CD4-positive, alpha-beta T cell treated with Interleukin-1 beta for 1 hour (primary cell): ENCODE results near the gene DAW1.
"Not testable (repeated sequence)": the region's sequence is repeated elsewhere in the genome, so short reads cannot be mapped to it uniquely, and the experiment has no call there.

ENCODE experiments used
- DNase-seq, 2 donors: peaks; one replicate each; pipeline ENCODE4 v3.0.0-alpha.2; 2020 to 2022

The DAW1 gene

DNA sequence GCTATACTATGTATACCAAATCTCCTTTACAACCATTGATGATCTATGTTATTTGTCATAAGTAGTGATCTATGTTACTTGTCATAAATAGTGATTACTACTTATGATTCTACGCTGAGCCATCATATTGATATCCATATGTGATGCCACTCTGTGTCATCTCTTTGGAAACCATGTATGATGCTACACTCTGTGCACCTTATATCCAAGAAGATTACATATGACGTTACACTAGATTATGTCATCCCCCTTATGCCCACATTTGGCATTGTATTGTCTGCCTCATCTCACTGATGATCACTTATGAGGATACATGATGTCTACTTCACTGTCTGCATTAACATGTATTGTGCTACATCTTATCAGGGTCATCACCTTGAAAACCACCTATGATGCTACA, 42.9 kb downstream of the DAW1 start:
- DNase-seq: no peak

DNA sequence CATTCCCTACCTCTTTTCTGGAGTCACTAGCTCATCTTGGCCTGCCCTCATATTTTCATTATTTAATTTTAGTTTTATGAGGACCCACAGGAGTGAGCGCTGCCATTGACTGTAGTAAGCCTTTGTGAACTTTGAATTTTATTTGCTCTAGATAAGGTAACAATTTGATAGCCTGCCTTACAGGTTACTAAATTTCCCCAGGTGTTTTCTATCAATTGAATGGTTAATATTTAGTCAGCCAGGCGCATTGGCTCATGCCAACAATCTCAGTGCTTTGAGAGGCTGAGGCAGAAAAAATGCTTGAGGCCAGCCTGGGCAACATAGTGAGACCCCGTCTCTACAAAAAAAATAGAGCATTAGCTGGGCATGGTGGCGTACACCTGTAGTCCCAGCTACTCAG, 50.2 kb downstream of the DAW1 start:
- no peak for DNase-seq

DNA sequence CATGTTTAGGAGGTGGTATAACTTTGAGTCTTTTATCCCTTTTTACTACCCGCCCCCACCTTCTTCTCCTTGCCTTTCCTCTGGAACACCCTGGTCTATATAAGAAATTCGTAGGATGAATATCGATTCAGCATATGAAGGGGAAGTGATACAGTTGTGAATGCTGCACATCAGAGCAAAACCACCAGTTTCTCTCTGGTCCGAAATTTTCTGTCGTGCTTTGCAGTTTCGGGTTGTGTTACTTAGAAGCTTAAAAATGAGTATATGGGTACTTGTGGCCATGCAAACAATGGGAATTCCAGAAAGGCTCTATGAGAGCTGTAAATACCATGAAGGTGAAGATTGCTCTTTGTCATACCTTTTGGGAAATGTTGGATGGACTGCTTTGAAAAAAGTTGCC, 60.6 kb downstream of the DAW1 start:
- no peak for DNase-seq

DNA sequence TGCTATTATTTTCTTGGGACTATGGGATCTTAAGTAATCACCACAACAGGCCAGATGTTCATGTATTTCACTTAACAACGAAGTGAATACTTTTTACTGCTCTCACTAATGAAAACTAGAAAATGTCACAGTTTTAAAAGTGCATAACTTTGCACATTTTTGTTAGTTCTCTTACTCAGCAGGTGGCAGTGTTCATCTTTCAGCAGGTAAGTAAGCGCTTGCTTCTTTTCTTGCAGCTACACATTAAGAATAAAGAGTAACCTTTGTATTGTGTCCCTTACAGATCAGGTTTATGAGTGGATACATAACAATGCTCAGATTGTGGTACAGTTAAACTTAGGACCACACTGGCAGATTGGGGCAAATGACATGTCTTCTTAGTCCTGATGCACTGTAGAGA, 61.0 kb downstream of the DAW1 start:
- DNase-seq: no peak

DNA sequence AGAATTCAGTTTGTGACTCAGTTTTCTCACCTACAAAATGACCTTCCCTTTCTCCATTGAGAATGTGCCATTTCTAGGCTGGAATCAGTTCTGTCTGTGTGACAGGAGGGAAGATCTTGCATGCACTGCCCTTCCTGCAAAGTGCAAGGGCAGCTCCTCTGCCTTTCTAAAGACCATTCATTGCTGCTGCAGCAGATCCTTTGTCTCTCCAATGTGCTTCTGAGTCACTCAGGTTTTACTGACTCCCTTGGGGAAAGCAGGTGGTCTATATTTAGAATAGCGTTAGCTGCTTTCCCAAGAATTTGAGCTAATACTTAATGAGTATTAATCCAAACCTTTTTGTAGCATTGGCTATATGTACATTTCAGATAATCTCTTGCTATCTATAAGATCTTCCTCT, 62.5 kb downstream of the DAW1 start:
- DNase-seq: no peak

DNA sequence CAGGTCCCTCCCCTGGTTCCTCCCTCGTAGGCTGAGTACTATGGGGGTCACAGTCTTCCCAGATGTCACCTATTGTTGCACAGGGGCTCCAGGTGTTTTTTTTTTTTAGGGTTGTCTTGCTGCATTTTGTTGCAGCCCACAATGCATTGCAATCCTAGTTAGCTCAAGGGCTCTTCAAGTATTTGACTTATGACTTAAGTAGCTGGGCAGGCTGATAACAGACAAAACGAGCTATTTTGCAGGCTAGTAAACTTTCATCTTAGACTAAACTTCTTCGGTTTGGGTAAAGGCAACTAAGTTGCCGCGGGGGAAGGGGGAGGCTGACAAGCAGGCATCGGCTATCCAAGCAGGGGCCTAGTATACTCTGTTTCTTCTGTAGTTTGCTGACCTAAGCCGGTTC, 64.8 kb downstream of the DAW1 start:
- not testable (repeated sequence) for DNase-seq

DNA sequence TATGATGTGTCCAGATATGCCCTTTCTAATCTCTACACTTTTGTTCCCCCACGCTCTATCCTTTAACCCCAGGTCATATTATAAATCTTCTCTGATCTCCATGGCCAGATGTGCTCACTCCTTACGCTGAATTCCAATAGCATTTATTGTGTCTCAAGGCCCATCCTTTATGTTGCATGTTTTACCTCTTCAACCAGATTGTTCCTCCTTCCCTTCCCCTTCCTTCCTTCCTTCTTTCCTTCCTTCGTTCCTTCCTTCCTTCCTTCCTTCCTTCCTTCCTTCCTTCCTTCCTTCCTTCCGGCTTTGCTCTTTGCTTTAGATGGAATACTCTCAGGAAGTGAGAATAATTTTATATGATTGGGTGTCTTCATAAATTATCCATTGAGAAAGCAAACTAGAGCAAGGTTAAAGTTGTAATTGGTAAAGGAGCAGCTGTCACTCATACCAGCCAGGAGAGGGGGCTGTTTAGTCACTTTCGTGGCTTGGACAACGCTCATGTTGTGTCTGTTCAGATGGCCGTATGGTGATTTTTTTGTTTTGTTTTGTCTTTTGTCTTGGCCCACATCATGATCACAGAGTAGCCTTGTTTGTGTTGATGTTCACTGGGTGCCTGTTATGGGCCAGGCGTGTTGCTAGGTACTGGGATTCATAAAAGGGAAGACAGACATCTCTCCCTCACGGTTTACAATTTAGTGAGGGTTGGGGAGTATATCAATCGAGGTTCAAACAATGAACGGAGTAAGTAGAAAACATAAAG, 68.0 kb downstream of the DAW1 start:
- no peak for DNase-seq

DNA sequence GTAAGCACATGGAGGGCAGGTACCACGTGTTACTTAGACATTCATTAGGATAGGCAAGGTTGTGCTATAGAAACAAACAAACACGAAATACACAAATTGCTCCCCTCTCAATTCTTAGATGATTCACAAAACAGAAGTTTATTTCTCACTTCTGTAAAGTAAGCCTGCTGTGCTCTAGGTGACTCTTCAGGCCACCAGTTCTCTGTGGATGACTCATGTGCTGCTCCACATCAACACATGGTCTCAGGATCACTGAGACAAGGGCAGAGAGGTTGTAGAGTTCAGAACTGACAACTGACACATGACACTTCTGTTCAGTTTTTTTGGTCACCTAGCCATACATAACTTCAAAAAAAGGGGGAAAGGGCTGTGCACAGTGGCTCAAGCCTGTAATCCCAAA, 70.6 kb downstream of the DAW1 start:
- no peak for DNase-seq

DNA sequence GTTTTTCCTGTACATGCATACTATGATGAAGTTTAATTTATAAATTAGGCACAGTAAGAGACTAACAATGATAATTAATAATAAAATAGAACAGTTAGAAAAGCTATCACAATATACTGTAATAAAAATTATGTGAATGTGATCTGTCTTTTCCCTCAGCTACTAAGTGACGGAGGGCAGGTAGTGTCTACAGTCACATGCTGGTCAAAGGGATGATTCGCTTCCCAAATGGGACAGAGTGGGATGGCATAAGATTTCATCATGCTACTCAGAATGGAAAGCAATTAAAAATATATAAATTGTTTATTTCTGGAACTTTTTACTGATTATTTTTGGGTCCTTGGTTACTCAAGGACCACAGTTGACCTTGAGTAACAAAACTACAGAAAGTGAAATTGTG, 71.5 kb downstream of the DAW1 start:
- DNase-seq: no peak

DNA sequence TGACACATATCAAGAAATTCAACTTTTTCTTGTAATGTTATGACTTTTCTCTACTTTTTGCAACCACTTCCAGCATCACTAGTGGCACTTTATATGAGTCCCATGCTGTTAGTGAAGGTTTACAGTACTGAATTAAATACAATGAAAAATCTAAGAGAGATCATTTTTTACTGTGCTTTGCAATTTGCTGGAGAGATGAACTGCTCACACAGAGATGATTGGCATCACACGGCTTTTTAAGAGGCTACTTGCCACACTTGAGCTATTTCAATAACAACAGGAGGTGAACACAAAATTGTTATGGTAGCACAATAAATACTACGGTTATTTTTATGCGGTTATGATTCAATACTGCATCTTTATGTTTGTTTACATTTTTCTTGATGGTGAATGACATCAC, 88.9 kb downstream of the DAW1 start:
- DNase-seq: no peak

DNA sequence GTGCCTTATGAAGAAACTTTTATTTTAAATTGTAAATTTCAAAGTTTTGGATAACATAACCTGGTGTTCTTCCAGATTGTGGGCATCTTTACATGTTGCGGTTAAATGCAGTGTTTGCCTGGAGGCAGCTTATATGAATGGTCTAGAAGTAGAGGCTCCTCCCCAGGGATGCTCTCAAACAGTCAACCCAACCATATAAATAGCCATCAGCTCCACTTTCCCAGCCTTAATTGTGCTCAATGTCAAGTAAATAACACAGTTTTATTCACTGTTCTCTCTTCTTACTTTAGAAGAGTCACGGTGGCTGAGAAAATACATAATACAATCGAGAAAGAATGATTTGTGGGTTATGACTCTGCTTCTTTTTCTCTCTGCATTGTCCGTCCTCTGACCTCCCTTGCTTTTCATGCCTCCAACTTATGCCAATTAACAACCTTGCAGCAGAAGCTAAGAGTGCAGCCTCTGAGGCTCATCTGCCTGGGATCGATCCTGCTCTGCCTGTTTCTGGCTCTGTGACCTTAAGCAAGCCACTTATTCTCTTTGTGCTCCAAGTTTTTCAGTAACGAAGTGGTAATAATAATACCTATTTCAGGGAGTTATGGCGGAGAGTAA, 100.3 kb downstream of the DAW1 start:
- DNase-seq: no peak

DNA sequence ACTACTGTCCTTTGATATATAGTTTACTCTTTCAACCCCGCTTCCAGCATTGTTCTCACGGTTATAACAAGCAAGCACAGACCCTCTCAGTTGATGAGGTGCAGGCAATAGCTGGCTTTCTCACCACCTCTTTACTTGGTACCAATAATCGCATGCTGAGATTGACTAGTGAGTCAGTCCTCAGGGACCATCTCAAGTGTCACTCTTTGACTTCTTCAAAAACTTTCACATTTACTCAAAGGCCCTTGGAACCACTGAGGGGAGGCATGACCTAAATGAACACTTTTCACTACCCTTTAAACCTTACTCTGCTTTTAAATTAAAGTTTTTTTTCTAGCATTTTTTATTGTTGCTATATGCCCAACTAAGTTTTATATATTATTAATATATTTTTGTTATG, 101.8 kb downstream of the DAW1 start:
- DNase-seq: no peak
